Esophagus muscularis mucosa (tissue), 4 donors: ENCODE results near the gene MYO10.

Experiments
- CTCF ChIP-seq, 3 experiments: fragments of 200-600 bp in 2 of 3; fragments of 450-650 bp in 1 of 3; sonication (generic) in 2 of 3; IDR thresholded peaks; one replicate each; pipeline ENCODE4 v1.5.1; 2017 to 2019; ENCODE audit warnings: antibody characterized with exemption in 3 of 3, mild to moderate bottlenecking in 2 of 3, moderate library complexity in 1 of 3
- EP300 ChIP-seq: sonication (generic); formaldehyde crosslinking; IDR thresholded peaks from one replicate; pipeline ENCODE4 v1.6.1; 2017; ENCODE audit warnings: antibody characterized with exemption
- POLR2A ChIP-seq: fragments of 450-650 bp; IDR thresholded peaks from one replicate; pipeline ENCODE4 v1.6.1; 2017; ENCODE audit warnings: antibody characterized with exemption, moderate library complexity, mild to moderate bottlenecking, low read depth

- TF ChIP-seq CTCF (IDR thresholded peaks at IDR 0.05) = no peak
- no peak for TF ChIP-seq POLR2A
- TF ChIP-seq EP300 = no peak
Measured at GRCh38 chr5:16965581-16965980, 29.5 kb upstream of the MYO10 start.
